Putamen (tissue), 1 donor: ENCODE results near the gene NQO2.
A peak's percentile ranks its signal among the peaks of the same experiment; 100 is the strongest.

ENCODE experiments used
- DNase-seq: peaks from one replicate; pipeline ENCODE4 v3.0.0-alpha.2; 2016; ENCODE audit warnings: low spot score

Gene NQO2, protein sequence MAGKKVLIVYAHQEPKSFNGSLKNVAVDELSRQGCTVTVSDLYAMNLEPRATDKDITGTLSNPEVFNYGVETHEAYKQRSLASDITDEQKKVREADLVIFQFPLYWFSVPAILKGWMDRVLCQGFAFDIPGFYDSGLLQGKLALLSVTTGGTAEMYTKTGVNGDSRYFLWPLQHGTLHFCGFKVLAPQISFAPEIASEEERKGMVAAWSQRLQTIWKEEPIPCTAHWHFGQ

DNA sequence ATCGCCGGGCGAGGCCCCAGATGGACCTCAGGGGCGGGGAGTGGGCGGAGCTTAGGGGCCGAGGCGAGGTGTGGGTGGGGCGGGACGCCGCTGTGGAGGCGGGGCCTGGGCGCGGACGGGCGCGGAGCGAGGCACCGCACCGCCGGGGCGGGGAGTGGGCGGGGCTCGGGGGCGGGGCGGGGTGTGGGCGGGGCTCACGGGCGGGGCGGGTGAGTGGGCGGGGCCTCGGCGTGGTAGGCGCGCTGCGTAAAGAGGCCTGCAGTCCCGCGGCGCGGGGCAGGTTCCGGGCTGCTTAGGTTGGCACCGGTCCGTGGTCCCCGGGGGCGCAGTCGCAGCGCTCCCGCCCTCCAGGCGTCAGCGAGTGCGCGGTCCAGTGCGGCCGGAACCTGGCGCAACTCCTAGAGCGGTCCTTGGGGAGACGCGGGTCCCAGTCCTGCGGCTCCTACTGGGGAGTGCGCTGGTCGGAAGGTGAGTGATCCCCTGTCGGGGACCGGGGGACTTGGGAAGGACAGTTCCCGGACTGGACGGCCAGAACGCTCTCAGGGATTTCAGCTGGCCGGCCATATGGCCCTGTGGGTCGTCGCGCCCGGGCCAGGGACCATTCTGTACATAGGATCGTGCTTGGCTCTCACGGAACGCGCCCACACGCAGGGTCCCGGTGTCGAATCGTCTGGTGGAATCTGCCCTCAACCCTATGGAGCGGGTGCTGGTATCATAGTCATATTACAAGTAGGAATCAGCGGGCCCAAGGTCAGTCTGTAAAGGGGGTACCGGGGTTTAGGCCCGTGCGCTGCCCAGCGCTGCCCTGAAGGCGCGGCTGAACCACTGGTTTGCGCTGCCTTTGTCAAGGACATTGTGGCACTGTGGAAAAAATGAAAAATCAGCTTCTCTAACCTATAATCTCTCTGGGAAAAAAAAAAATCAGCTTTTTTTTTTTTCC is at the start of gene NQO2:
TSS of gene NQO2 (plus strand) at position 277 of the 940 bp plus-strand sequence. CDS start 6,659 bp downstream, outside the sequence.
- peak; percentile 86 for DNase-seq

DNA sequence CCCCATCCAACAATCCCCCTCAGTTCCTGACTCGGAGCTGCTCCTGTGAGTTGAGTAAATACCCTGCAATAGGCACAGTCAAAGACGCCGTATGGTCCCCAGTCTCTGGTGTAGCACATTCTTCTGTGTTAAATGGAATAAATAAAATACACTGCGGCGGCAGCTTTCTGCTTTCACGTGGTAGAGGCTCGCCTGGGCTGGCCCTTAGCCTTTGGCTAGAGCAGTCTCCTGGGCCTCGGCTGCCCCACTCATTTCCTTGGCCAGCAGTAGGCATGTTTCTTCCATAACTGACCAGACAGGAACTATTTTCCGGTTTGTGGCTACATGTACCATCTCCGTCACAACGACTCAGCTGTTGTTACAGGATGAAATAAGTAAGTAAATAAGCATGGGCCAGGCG is 49.0 kb upstream of the NQO2 start:
- no peak for DNase-seq

DNA sequence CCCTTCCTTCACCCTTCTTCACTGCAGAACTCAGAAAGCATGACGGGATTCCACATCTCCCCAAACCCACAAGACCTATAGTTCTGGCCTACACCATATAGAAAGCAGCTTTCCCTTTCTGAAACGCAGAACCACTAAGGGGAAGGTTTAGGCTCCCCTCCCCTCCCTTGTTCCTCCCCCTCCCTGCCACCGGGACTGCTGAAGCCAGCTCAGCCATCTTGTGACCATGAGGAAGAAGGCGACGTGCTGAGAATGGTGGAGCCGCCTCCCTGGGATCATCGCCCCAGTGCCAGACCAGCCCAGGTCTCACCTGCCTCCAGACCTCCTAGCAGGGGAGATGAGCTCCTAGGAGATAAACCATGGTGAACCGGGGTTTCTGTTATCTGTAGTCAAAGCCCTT is 48.0 kb upstream of the NQO2 start:
- DNase-seq = no peak

DNA sequence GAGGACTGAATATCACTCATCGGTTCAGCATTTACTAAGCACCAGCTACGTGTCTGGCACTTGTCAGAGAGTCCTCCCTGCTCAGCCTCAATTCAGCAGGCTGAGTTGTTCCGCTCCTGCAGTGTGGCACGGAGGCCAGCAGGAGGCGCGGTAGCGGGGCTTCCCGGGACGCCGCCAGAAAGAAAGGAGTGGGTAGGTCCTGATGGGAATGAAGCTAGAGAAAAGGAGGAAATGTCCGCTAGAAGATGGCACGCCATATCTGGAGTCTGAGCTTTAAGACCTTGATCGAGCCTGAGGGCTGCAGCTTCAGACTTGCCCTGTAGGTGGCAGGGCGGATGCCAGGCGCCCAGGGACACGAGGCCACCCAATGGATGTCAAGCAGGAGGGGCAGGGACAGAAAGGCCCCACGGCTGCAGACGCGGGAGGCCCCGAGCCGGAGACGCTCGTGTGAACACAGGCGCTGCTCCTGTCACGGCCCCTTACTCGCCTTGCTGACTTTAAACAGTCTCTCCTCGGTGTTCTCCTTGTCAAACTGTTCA is 47.1 kb upstream of the NQO2 start:
- DNase-seq = peak; percentile 74

DNA sequence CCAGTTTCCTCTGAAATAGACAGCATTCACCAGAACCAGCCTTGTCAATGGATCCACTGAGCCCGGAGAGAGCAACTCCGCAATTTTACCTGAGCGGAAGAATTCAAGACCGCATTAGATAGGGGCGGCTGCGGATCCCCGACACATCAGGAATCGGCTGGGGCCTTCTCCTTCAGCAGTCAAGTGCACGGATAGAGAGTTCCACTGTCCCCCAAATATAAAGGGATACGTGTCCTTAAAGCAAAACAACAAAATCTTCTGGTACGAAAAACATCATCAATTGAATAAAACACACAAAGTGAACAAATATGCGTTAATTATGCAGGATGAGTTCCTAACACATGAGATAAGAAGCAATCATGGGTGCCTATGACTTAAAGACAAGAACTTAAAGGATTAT is 46.6 kb upstream of the NQO2 start:
- DNase-seq = no peak

DNA sequence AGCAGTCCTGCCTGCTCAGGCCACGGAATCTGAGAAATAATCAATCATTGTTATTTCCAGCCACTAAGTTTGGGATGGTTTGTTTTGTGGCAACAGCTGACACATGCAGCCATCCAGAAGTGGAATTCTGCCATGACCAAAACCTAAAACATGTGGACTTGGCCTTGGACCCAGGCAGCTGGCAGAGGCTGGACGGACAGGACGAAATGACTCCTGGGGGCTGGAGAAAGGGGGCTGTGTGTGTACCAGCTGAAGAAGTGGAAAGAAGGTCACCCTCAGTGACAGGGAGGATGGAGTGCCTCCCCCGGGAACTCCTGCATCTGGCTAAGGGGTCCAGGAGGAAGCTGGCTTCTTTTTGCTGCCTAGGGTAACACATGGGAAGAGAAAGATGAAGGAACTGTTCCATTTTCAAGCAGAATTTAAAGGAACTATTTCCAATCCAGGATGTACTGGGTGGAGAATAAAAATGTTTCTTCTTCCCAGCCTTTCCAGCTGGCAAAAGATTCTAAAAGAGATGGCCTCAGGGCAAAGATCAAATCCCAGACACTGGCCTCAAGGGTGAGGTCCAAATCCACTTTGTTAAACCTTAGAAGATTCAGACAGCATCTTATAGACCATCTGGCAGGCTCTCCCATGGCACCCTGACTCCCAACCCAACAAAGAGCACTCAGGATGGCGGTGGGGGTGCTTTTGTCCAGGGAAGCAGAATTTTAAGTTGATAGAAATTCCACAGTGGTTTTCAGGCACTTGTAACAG is 42.6 kb upstream of the NQO2 start:
- DNase-seq = no peak

DNA sequence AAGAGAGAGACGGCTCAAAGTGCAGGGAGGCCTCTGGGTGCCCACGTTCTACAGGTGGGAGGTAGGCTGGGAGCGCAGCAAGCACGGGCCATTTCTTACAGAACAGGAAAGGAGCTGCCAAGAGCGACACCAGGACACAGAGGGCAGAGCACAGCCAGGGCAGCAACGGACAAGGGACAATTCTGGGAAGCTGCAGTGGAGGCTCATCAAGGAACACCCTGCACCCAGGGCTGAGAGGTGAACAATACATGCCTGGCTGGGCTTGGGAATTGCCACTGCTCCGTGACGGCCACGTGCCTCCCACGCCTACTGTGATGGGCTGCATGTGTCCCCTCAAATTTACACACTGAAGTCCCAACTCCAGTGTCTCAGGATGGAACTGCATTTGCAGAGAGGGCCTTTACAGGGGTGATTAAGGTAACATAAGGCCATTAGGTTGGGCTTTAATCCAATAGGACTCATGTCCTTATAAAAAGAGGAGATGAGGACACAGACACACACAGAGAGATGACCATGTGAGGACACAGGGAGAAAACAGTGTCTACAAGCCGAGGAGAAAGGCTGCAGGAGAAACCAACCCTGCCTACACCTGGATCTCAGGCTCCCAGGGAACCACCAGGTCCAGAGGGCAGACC is 41.9 kb upstream of the NQO2 start:
- no peak for DNase-seq

DNA sequence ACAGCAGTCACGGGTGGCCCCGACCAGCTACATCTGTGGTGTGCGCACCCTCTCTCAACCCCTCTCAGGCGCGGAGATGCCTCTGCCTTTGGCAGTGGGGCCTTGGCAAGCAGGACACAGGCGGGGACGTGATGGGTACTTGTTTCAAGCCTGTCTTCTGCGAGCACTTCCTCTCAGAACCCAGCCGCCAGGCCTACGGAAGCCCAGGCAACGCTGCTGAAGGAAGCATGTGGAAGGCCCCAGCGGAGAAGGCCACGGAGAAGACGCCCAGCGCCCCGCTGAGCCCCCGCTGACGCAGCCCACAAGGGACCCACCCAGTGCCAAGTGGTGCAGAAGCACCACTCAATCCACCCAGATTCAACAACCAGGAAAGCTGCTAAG is 41.4 kb upstream of the NQO2 start:
- no peak for DNase-seq

DNA sequence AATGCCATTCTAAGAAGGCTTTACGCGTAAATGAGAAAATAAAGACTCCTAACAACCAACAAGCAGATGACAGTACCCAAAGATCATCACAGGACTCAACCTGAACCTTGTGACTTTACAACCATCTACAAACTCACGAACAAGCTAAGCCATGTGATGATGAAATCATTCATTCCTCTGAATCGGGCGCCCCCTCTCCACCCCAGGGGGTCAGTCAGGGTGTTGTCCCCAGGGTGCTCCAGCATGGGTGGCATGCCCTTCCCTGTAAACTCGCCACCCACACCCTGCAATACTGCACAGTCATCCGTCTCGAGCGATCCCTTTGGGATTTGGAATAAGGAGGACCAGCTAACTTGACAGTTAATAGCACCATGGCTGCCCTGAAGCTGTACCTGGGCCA is 40.9 kb upstream of the NQO2 start:
- DNase-seq = no peak

DNA sequence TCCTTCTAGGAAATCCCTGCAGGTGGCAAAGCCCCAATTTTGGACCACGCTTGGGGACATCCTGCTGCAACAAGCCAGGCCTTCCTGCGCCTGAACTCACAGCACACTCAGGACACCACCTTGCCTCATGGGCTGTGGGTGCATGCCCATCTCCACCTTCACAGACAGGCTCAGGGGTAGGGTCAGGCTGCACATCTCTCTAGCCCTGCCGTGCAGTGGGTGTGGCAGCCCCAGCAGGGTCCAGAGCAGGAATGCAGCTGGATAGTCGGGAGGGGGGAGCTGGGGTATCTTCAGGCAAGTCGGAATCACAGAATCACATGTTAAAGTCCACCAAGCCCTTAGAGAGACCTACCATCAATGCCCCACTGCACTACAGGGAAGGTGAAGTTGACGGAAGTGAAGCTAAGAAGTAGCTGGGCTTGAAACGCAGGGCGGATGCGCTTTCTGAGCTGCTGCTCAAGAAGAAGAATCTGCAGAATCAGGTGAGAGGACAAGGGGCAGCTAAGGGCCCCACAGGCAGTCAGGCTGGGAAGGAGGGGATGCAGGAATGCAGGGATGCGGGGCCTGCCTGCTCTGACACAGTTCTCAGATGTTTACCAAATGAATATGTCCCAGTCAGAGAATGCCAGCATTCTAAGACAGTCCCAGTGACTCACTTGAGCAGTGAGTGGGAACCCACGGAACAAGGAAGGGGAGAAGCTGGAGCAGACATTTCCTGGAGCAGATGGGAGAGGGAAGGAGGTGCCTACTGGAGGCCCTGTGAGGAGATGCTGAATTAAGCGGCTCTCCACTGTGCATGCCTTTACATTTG is 39.6 kb upstream of the NQO2 start:
- DNase-seq = no peak

DNA sequence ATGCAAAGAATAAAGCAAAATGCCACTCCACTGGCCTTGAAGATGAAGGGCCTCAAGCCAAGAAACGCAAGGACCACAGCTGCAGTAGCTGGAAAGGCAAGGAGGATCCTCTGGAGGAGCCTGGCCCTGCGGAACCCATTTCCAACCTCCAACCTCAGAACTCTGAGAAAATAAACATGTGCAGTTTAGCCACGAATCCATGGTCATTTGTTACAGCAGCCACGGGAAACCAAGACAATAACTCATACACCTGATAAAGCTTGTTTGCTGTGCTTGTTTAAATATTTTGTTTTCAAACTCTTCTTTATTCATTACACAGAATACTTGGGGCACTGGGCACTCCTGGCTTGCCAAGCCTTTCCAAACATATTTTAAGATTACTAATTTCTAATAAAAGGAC is 38.8 kb upstream of the NQO2 start:
- DNase-seq = no peak

DNA sequence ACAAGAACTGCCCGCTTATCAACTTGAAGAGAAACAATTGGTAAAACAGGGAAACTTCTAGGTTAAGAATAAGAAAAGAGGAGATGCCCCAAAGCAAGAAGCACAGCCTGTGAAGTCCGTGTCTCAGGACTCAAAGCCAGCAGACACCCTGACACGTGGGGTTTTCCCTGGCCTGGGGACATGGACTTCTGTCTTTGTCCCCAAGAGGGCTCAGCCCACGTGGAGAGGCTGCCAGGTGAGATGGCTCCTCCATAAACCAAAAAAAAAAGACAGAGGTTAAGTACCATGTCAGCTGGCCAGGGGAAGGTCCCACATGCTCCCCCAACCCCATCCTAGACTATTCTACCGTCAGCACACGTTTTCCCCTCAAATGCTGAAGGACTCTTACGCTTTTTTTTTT is 38.2 kb upstream of the NQO2 start:
- DNase-seq = no peak

DNA sequence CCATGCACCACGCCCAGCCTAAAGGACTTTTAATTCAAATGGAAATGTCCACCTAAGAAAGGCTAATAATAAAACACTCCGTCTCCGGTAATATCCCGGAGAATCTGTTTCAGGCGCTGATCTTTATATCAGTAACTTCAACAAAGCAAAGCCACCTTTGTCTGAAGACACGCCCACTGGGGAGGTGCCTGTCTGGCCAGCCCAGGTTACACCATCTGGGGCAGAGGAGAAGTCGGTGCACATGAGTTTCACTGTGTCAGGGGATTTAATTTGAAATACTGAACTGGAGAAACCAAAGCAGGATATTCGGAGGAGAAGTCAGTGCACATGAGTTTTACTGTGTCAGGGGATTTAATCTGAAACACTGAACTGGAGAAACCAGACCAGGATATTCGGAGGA is 37.7 kb upstream of the NQO2 start:
- DNase-seq = no peak

DNA sequence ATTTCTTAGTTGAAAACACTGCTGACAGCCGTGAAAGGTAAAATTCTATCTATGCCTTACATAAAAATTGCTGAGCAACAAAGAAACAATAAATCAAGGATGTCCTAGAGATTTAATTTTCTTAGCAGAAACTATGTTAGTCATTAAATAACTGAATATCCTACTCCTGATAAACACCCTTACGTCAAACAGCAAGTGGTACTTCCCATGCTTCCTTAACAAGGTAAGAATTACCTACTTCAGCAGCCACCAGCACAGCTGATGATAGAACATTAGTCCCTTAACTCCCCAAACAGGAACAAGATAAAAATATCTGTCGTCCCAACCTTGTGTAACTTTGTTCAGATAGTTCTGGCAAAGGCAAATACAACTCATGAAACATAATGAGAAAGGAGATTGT is 37.1 kb upstream of the NQO2 start:
- DNase-seq = no peak

DNA sequence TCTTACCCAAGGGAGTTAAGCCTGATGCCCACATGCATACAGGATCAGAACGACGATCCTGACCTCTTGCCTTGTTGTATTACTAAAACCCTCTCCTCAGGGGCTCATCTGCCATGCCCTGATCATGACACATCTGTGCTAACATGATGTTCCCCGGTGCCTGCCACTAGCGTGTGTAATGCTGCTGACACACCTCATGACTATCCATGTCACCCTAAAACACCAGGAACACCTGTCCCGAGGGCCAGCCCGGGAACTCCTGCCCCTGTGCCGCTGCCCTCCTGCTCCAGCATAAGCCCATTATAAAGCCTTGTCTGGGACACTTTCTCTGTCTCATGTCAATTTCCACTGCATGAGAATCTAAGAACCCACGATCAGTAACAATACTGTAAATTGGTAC is 35.9 kb upstream of the NQO2 start:
- no peak for DNase-seq

DNA sequence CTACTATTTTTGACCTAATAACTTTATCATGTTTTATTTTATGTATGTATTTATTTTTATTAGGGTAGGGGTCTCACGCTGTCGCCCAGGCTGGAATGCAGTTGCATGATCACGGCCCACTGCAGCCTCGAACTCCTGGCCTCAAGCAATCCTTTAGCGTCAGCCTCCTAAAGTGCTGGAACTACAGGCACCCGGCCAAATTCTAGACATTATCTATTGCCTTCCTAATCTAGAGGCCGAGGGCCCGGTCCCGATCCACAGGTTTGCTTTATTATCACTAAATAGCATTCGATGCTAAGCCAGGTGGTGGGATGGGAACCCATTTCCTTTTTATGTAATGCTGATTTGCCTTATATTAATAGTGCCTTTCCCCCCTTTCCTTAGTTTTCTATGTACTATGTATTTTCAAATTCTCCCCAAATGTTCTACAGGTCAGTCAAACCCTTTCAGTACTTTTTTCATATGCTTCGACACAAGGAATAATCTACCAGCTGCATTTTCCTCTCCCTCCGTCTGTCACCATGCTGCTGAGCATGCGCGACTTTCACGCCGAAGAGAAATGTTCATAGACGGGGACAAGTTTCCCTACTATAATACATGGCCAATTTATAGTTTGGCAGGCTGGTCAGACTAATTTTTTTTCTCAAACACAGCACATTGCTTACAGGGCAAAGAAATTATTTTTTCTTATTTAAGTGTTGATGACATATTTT is 34.7 kb upstream of the NQO2 start:
- no peak for DNase-seq

DNA sequence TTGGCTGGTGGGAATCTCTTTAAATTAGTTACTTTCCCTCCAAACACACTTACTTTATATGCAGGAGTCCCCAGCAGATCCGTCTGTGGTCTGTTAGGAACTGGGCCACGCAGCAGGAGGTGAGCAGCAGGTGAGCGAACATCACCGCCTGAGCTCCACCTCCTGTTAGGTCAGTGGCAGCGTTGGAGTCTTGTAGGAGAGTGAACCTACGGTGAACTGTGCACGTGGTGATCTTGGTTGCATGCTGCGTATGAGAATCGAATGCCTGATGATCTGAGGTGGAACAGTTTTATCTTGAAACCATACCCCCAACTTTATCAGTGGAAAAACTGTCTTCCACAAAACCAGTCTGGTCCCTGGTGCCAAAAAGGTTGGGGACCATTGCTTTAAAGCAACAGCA is 33.3 kb upstream of the NQO2 start:
- DNase-seq = no peak

DNA sequence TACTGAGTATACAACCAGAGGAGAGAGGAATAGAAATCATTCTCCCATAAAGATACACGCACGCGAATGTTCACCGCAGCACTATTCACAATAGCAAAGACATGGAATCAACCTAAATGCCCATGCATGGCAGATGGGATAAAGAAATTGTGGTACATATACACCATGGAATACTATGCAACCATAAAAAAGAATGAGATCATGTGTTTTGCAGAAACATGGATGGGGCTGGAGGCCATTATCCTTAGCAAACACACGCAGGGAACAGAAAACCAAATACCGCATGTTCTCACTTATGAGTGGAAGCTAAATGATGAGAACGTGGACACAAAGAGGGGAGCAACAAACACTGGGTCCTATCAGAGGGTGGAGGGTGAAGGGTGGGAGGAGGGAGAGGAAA is 31.8 kb upstream of the NQO2 start:
- DNase-seq = no peak

DNA sequence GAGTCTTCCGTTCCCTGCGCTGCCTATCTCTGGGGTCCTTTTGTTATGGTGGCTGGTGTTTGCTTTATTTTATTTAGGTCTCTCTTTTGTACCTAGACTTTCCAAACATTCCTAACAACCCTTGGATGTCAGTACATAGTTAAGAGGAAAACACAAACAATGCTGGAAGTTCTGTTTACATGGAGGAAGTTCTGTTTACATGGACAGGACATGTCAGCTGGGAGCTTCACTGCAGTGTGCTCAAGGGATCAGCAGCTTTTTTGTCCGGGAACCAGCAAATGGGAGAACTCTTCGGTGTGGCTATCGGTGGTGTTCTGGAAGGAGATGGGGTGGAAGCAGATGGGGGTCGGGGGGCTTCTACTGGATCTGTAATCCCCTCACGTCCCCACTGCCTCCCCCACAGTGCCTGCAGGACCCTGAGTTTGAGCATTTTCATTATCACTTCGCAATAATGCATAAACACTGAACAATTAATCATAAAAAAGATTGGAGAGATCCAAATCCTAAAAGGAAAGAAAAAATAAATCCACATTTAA is 31.0 kb upstream of the NQO2 start:
- DNase-seq = no peak

DNA sequence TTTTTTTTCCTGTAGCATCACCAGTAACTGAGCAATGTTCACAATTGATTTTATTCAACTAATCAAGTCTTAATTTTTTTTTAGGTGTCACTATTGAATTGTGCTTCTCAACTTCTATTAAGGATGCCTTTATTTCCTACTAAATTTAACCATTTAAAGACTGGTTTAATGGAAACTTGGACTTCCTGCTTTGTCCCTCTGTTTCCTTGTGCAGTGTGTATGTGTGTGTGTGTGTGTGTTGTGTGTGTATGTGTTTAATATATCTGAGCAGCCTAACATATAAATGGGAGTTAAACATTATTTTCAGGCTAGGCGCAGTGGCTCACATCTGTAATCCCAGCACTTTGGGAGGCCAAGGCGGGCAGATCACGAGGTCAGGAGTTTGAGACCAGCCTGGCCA is 30.1 kb upstream of the NQO2 start:
- DNase-seq = no peak
